ENCODE results near the gene UBL4B.

The UBL4B gene

GRCh38 chr1:110094931-110095654, 17.1 kb upstream of the UBL4B start:
- Histone ChIP-seq H3K36me3 (ENCODE audit: control insufficient read depth in 5 of 5, insufficient read depth in 5 of 5, low read length in 5 of 5) (no peaks in the 10 kb centered on the region), H3K4me3 (ENCODE audit: low read depth in 1 of 5, low read length in 5 of 5) (no peak overlapping the region), H3K9me3 (ENCODE audit: control insufficient read depth in 5 of 5, low read length in 5 of 5) (no peaks in the 10 kb centered on the region), H3K9ac (ENCODE audit: low read length in 5 of 5) (no peak overlapping the region), H3K27ac (ENCODE audit: low read depth, low read length) (no peak overlapping the region), H3K27me3 (ENCODE audit: control insufficient read depth in 5 of 5, insufficient read depth in 4 of 5, low read length in 5 of 5) (peaks cover 4 to 23% (median 7%) of the 10 kb centered on the region in 5 donors), H3K4me1 (ENCODE audit: control insufficient read depth in 5 of 5, insufficient read depth in 5 of 5, low read length in 5 of 5) (peaks cover 0 to 2% (median 0%) of the 10 kb centered on the region in 5 donors)

DNA sequence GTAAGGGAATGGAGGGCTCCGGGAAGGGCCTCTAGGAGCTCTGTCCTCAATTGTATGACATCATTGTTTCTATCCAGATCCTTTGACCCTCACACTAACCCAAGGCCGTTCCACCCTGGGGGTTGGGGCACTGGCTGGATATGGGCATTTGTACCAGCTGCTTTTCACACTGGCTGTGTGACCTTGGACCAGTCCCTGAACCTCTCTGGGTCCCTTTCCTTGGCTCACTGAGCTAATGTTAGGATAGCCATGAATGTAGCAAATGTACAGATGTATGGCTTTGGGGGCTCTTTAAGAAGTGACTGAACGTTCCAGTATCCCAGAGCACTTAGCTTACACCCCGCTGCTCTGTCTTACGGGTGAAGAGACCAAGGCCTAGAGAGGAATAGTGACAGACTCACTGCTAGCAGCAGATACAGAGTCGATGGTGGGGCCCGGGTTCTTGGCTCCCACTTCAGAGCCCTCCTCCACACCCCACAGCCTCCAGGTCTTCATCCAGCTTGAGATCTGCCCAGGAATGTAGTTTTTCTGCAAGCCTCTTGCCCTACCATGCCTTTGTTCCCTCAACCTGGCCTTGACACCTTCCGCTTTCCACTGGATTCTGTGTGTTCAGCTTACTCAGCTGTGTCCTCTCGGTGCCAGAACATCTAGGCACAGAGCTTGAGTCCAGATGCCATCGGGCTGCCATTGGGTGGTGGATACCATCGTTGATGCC, 14.6 kb upstream of the UBL4B start:
- peaks cover 4 to 23% (median 7%) of the 10 kb centered on the region in 5 donors for H3K27me3 ChIP-seq (ENCODE audit: control insufficient read depth in 5 of 5, insufficient read depth in 4 of 5, low read length in 5 of 5)
- no peak overlapping the region for H3K27ac ChIP-seq (ENCODE audit: low read depth, low read length)
- peaks cover 0 to 11% (median 2%) of the 10 kb centered on the region in 5 donors for H3K4me1 ChIP-seq (ENCODE audit: control insufficient read depth in 5 of 5, insufficient read depth in 5 of 5, low read length in 5 of 5)
- H3K9ac ChIP-seq (ENCODE audit: low read length in 5 of 5) = no peak overlapping the region
- H3K9me3 ChIP-seq (ENCODE audit: control insufficient read depth in 5 of 5, low read length in 5 of 5) = no peaks in the 10 kb centered on the region
- H3K36me3 ChIP-seq (ENCODE audit: control insufficient read depth in 5 of 5, insufficient read depth in 5 of 5, low read length in 5 of 5) = no peaks in the 10 kb centered on the region
- H3K4me3 ChIP-seq (ENCODE audit: low read depth in 1 of 5, low read length in 5 of 5) = no peak overlapping the region

- no peaks in the 10 kb centered on the region for H3K36me3 ChIP-seq (ENCODE audit: control insufficient read depth in 5 of 5, insufficient read depth in 5 of 5, low read length in 5 of 5)
- no peak overlapping the region for H3K4me3 ChIP-seq (ENCODE audit: low read depth in 1 of 5, low read length in 5 of 5)
- H3K27me3 ChIP-seq (ENCODE audit: control insufficient read depth in 5 of 5, insufficient read depth in 4 of 5, low read length in 5 of 5) = peaks cover 4 to 23% (median 7%) of the 10 kb centered on the region in 5 donors
- no peak overlapping the region for H3K27ac ChIP-seq (ENCODE audit: low read depth, low read length)
- H3K9me3 ChIP-seq (ENCODE audit: control insufficient read depth in 5 of 5, low read length in 5 of 5) = no peaks in the 10 kb centered on the region
- H3K4me1 ChIP-seq (ENCODE audit: control insufficient read depth in 5 of 5, insufficient read depth in 5 of 5, low read length in 5 of 5) = peaks cover 0 to 12% (median 2%) of the 10 kb centered on the region in 5 donors
- H3K9ac ChIP-seq (ENCODE audit: low read length in 5 of 5) = no peak overlapping the region
These were observed 13.8 kb upstream of the UBL4B start for GRCh38 chr1:110098222-110099026.

- Histone ChIP-seq H3K27me3 (ENCODE audit: control insufficient read depth in 5 of 5, insufficient read depth in 4 of 5, low read length in 5 of 5) (peaks cover 0 to 13% (median 4%) of the 10 kb centered on the region in 5 donors), H3K4me1 (ENCODE audit: control insufficient read depth in 5 of 5, insufficient read depth in 5 of 5, low read length in 5 of 5) (peaks cover 0 to 12% (median 2%) of the 10 kb centered on the region in 5 donors), H3K4me3 (ENCODE audit: low read depth in 1 of 5, low read length in 5 of 5) (no peak overlapping the region), H3K27ac (ENCODE audit: low read depth, low read length) (no peak overlapping the region), H3K9me3 (ENCODE audit: control insufficient read depth in 5 of 5, low read length in 5 of 5) (no peaks in the 10 kb centered on the region), H3K9ac (ENCODE audit: low read length in 5 of 5) (no peak overlapping the region), H3K36me3 (ENCODE audit: control insufficient read depth in 5 of 5, insufficient read depth in 5 of 5, low read length in 5 of 5) (no peaks in the 10 kb centered on the region)
These were observed 11.9 kb upstream of the UBL4B start for GRCh38 chr1:110100335-110100734.

GRCh38 chr1:110102081-110102480, 10.2 kb upstream of the UBL4B start:
- no peak overlapping the region for H3K9ac ChIP-seq (ENCODE audit: low read length in 5 of 5)
- H3K36me3 ChIP-seq (ENCODE audit: control insufficient read depth in 5 of 5, insufficient read depth in 5 of 5, low read length in 5 of 5) = no peaks in the 10 kb centered on the region
- peaks cover 0 to 12% (median 2%) of the 10 kb centered on the region in 5 donors for H3K4me1 ChIP-seq (ENCODE audit: control insufficient read depth in 5 of 5, insufficient read depth in 5 of 5, low read length in 5 of 5)
- peaks cover 0 to 13% (median 0%) of the 10 kb centered on the region in 5 donors for H3K27me3 ChIP-seq (ENCODE audit: control insufficient read depth in 5 of 5, insufficient read depth in 4 of 5, low read length in 5 of 5)
- no peaks in the 10 kb centered on the region for H3K9me3 ChIP-seq (ENCODE audit: control insufficient read depth in 5 of 5, low read length in 5 of 5)
- no peak overlapping the region for H3K4me3 ChIP-seq (ENCODE audit: low read depth in 1 of 5, low read length in 5 of 5)
- no peak overlapping the region for H3K27ac ChIP-seq (ENCODE audit: low read depth, low read length)

DNA sequence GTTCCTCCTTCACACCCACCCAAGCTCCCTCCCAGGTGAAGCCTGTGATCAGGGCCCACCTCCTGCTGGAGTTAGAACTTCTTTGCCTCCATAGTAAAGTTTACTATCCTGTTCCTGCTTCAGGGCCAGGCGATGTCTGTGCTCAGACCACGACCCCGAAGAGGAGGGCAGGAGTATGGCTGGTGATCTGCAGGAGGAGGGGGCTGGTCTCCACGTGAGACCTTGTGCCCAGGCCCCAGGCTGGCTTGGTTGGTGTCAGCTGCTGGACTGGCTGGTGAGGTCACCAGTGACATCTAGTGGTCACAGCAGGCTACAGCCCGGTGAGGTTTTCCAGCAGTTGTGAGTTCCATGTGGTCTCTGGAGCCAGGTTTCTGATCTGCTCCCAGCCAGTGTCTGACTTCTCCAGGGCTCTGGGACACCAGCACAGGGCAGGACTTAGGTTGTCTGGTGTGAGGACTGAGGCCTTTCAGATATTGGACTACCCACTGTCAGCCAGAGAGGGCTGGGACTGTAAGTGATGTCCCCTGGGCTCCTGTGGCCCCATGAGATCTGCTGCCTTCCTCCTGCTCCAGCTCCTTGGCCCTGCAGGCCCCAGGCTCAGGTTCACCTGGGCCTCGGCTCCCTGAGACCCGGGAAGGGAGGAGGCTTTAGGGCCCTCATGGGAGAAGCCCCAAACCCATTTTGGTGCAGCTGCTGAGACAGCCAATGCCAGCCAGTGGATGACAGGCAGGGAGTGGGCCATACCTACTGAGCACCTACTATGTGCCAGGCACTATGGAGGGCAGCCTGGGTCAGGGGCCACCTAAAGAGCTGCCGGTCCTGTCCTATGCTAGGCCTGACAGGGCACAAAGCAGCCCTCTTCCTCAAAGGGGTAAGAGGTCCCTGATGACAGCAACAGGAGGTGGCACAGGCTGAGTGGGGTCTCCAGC, 6.0 kb upstream of the UBL4B start:
- H3K9me3 ChIP-seq (ENCODE audit: control insufficient read depth in 5 of 5, low read length in 5 of 5) = no peaks in the 10 kb centered on the region
- H3K9ac ChIP-seq (ENCODE audit: low read length in 5 of 5) = no peak overlapping the region
- peaks cover 0 to 3% (median 0%) of the 10 kb centered on the region in 5 donors for H3K27me3 ChIP-seq (ENCODE audit: control insufficient read depth in 5 of 5, insufficient read depth in 4 of 5, low read length in 5 of 5)
- peaks cover 0 to 12% (median 0%) of the 10 kb centered on the region in 5 donors for H3K4me1 ChIP-seq (ENCODE audit: control insufficient read depth in 5 of 5, insufficient read depth in 5 of 5, low read length in 5 of 5)
- no peaks in the 10 kb centered on the region for H3K36me3 ChIP-seq (ENCODE audit: control insufficient read depth in 5 of 5, insufficient read depth in 5 of 5, low read length in 5 of 5)
- no peak overlapping the region for H3K4me3 ChIP-seq (ENCODE audit: low read depth in 1 of 5, low read length in 5 of 5)
- H3K27ac ChIP-seq (ENCODE audit: low read depth, low read length) = no peak overlapping the region

- H3K27me3 ChIP-seq (ENCODE audit: control insufficient read depth in 5 of 5, insufficient read depth in 4 of 5, low read length in 5 of 5) = peaks cover 0 to 6% (median 3%) of the 10 kb centered on the region in 5 donors
- no peaks in the 10 kb centered on the region for H3K9me3 ChIP-seq (ENCODE audit: control insufficient read depth in 5 of 5, low read length in 5 of 5)
- H3K9ac ChIP-seq (ENCODE audit: low read length in 5 of 5) = no peak overlapping the region
- no peaks in the 10 kb centered on the region for H3K36me3 ChIP-seq (ENCODE audit: control insufficient read depth in 5 of 5, insufficient read depth in 5 of 5, low read length in 5 of 5)
- no peaks in the 10 kb centered on the region for H3K4me1 ChIP-seq (ENCODE audit: control insufficient read depth in 5 of 5, insufficient read depth in 5 of 5, low read length in 5 of 5)
- H3K4me3 ChIP-seq (ENCODE audit: low read depth in 1 of 5, low read length in 5 of 5) = no peak overlapping the region
- H3K27ac ChIP-seq (ENCODE audit: low read depth, low read length) = no peak overlapping the region
These were observed 4.3 kb upstream of the UBL4B start for GRCh38 chr1:110107867-110108469.

- H3K4me3 ChIP-seq (ENCODE audit: low read depth in 1 of 5, low read length in 5 of 5) = no peak overlapping the region
- no peak overlapping the region for H3K9ac ChIP-seq (ENCODE audit: low read length in 5 of 5)
- no peaks in the 10 kb centered on the region for H3K9me3 ChIP-seq (ENCODE audit: control insufficient read depth in 5 of 5, low read length in 5 of 5)
- no peak overlapping the region for H3K27ac ChIP-seq (ENCODE audit: low read depth, low read length)
- no peaks in the 10 kb centered on the region for H3K4me1 ChIP-seq (ENCODE audit: control insufficient read depth in 5 of 5, insufficient read depth in 5 of 5, low read length in 5 of 5)
- H3K36me3 ChIP-seq (ENCODE audit: control insufficient read depth in 5 of 5, insufficient read depth in 5 of 5, low read length in 5 of 5) = no peaks in the 10 kb centered on the region
- peaks cover 0 to 14% (median 6%) of the 10 kb centered on the region in 5 donors for H3K27me3 ChIP-seq (ENCODE audit: control insufficient read depth in 5 of 5, insufficient read depth in 4 of 5, low read length in 5 of 5)
These were observed 1.2 kb upstream of the UBL4B start for GRCh38 chr1:110111081-110111480.

DNA sequence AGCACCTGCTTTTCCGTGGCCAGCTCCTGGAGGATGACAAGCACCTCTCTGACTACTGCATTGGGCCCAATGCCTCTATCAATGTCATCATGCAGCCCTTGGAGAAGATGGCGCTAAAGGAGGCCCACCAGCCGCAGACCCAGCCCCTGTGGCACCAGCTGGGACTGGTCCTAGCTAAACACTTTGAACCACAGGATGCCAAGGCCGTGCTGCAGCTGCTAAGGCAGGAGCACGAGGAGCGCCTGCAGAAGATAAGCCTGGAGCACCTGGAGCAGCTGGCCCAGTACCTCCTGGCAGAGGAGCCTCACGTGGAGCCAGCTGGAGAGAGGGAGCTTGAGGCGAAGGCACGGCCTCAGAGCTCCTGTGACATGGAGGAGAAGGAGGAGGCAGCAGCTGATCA, 413 bp downstream of the UBL4B start:
- H3K27ac ChIP-seq (ENCODE audit: low read depth, low read length) = no peak overlapping the region
- H3K4me3 ChIP-seq (ENCODE audit: low read depth in 1 of 5, low read length in 5 of 5) = no peak overlapping the region
- H3K9me3 ChIP-seq (ENCODE audit: control insufficient read depth in 5 of 5, low read length in 5 of 5) = no peaks in the 10 kb centered on the region
- no peaks in the 10 kb centered on the region for H3K4me1 ChIP-seq (ENCODE audit: control insufficient read depth in 5 of 5, insufficient read depth in 5 of 5, low read length in 5 of 5)
- H3K27me3 ChIP-seq (ENCODE audit: control insufficient read depth in 5 of 5, insufficient read depth in 4 of 5, low read length in 5 of 5) = peaks cover 0 to 14% (median 6%) of the 10 kb centered on the region in 5 donors
- no peak overlapping the region for H3K9ac ChIP-seq (ENCODE audit: low read length in 5 of 5)
- no peaks in the 10 kb centered on the region for H3K36me3 ChIP-seq (ENCODE audit: control insufficient read depth in 5 of 5, insufficient read depth in 5 of 5, low read length in 5 of 5)

Measured in subcutaneous abdominal adipose tissue (tissue), 5 donors.